GM23248 (cell line): ENCODE results near the gene SUPT3H. TPM values are rescaled to one million over a fixed set of nuclear protein-coding genes. Genes with fewer than 3 reads are reported as not detected.

Source experiments
- DNase-seq: peaks from one replicate; pipeline ENCODE4 v3.0.0-alpha.2; 2015
- H2AFZ ChIP-seq: fragments of 200-600 bp; sonication (generic); 2 replicates; pipeline ENCODE4 v1.6.1; 2016; ENCODE audit warnings: antibody characterized with exemption
- H3F3A ChIP-seq: fragments of 200-600 bp; sonication (generic); 2 replicates; pipeline ENCODE4 v1.6.1; 2016; ENCODE audit warnings: mild to moderate bottlenecking, antibody characterized with exemption, mixed run types; ENCODE audit not compliant: insufficient read depth
- H3K27ac ChIP-seq: fragments of 200-600 bp; sonication (generic); 2 replicates; pipeline ENCODE4 v1.5.1; 2016; ENCODE audit warnings: mild to moderate bottlenecking
- H3K27me3 ChIP-seq: fragments of 200-600 bp; sonication (generic); replicated peaks from 2 replicates; pipeline ENCODE4 v1.6.1; 2016; ENCODE audit warnings: mild to moderate bottlenecking; ENCODE audit not compliant: insufficient read depth
- H3K36me3 ChIP-seq: fragments of 200-600 bp; sonication (generic); 2 replicates; pipeline ENCODE4 v1.6.1; 2016; ENCODE audit warnings: low read depth, mild to moderate bottlenecking
- H3K4me1 ChIP-seq: fragments of 200-600 bp; sonication (generic); 2 replicates; pipeline ENCODE4 v1.6.1; 2016; ENCODE audit warnings: mild to moderate bottlenecking; ENCODE audit not compliant: insufficient read depth
- H3K4me2 ChIP-seq: fragments of 200-600 bp; sonication (generic); one replicate; pipeline ENCODE4 v1.6.1; 2016; ENCODE audit warnings: mild to moderate bottlenecking; ENCODE audit not compliant: unreplicated experiment
- H3K4me3 ChIP-seq: fragments of 200-600 bp; sonication (generic); 2 replicates; pipeline ENCODE4 v1.5.1; 2016; ENCODE audit warnings: mild to moderate bottlenecking
- H3K79me2 ChIP-seq: fragments of 200-600 bp; sonication (generic); 2 replicates; pipeline ENCODE4 v1.6.1; 2016; ENCODE audit warnings: mild to moderate bottlenecking; ENCODE audit not compliant: insufficient read depth
- H3K9ac ChIP-seq: fragments of 200-600 bp; sonication (generic); 2 replicates; pipeline ENCODE4 v1.6.1; 2016; ENCODE audit warnings: mild to moderate bottlenecking
- H3K9me2 ChIP-seq: fragments of 200-600 bp; sonication (generic); 2 replicates; pipeline ENCODE4 v1.6.1; 2016; ENCODE audit warnings: mixed run types, mild to moderate bottlenecking, moderate library complexity; ENCODE audit not compliant: insufficient read depth
- H3K9me3 ChIP-seq: fragments of 200-600 bp; sonication (generic); one replicate; pipeline ENCODE4 v1.6.1; 2017; ENCODE audit warnings: low read depth
- H4K20me1 ChIP-seq: fragments of 200-600 bp; sonication (generic); 2 replicates; pipeline ENCODE4 v1.6.0; 2016; ENCODE audit not compliant: insufficient read depth
- EZH2 ChIP-seq: fragments of 200-600 bp; sonication (generic); IDR thresholded peaks from 2 replicates; pipeline ENCODE4 v1.6.1; 2018; ENCODE audit warnings: antibody characterized with exemption, mild to moderate bottlenecking; ENCODE audit not compliant: insufficient read depth, poor library complexity, severe bottlenecking
- EZH2phosphoT487 ChIP-seq: fragments of 200-600 bp; sonication (generic); IDR thresholded peaks from 2 replicates; pipeline ENCODE4 v1.6.1; 2018; ENCODE audit warnings: antibody characterized with exemption, moderate library complexity, mild to moderate bottlenecking, low read depth; ENCODE audit not compliant: insufficient read depth
- WGBS, 2 experiments: methylation state at CpG; one replicate each; pipeline ENCODE4 v1.1.6; 2015 to 2017; ENCODE audit warnings: low lambda C conversion rate in 2 of 2, low coverage in 1 of 2; ENCODE audit errors: missing lambda C conversion rate in 2 of 2; 5-methylcytosine and 5-hydroxymethylcytosine counted together
- in situ Hi-C: fragments of 300-500 bp; cut with MboI; formaldehyde crosslinking; loops from 2 replicates; pipeline ENCODE4 v1.15.0; 2020
- polyA plus RNA-seq: library from polyadenylated mRNA; unstranded; fragments of >200 nt; fragmentation: Nextera tagmentation; extraction: Ambion mirVana; gene quantifications from 2 replicates; pipeline ENCODE4 v1.2.1, GENCODE V29; 2016
- total RNA-seq: library from RNA; depleted of rRNA; stranded (reverse); fragments of >200 nt; shearing (Covaris generic); gene quantifications from 2 replicates; pipeline ENCODE4 v1.2.3, GENCODE V29; 2014

The SUPT3H gene
- total and polyA plus RNA-seq, 2 experiments from 2014 or later: 9.3 to 12.4 TPM

DNA sequence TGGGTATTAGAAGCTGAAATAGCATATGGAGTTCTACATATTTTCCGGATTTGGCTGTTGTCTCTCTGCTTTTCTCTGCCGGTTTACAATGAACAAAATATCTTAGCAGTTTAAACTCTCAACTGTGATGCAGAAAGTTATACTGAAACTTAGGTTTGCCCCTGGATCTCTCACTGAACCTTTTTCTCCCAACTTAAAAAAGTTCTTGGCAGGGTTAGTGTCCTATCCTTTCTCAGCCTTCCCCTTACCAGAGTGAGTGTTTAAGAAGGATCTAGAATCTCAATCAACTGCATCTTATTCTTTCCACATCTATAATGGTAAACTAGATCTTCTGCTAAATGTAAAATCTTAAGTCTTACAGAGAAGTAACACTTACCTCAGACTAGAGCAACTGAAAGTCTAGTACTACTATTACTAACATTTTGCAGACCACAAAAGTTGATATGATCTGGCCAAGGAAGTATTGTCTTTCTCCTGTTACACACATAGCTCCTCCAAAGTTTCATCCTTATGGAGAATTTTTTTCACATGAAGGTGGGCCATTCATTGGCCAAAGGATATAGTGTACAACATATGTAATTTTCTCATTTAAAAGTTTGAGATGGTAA lies 441.9 kb downstream of the SUPT3H start:
- WGBS, 2 experiments: 43 to 55% methylated on average over 2 of the region's 2 CpGs
- no peak overlapping the region for H3K27ac ChIP-seq
- no peak overlapping the region for H3K4me3 ChIP-seq
- no peaks in the 10 kb centered on the region for H3K36me3 ChIP-seq
- no peaks in the 10 kb centered on the region for H3K9me3 ChIP-seq
- no peaks in the 10 kb centered on the region for H4K20me1 ChIP-seq
- in situ Hi-C loops: no loop called here
- TF ChIP-seq EZH2 (no peak), EZH2phosphoT487 (no peak)
- H3K9ac ChIP-seq: no peak overlapping the region
- no peak for DNase-seq
- H3F3A ChIP-seq: no peaks in the 10 kb centered on the region
- H3K27me3 ChIP-seq: no peaks in the 10 kb centered on the region
- H2AFZ ChIP-seq: no peak overlapping the region
- H3K79me2 ChIP-seq: no peaks in the 10 kb centered on the region
- no peaks in the 10 kb centered on the region for H3K4me1 ChIP-seq
- no peak overlapping the region for H3K4me2 ChIP-seq
- H3K9me2 ChIP-seq: no peaks in the 10 kb centered on the region

DNA sequence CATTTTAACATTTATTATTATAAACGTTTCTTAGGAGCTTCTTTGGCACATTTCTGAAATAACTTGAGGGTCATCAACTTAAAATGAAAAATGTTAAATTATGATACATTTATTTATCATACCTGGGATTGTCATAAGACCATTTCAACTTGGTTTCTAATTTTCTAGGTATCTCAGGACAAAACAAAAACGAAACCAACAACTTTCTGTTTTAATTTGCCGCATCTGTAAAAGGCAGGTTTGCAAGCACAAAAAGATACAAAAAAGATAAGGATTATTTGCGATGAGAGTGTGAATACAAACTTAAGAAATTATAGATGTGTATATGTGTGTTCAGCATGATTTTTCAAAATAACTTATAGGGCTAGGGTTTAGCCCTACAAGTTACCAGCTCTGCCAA lies 444.6 kb downstream of the SUPT3H start:
- Histone ChIP-seq H3K4me2 (no peak overlapping the region), H4K20me1 (no peaks in the 10 kb centered on the region), H3K9me2 (no peaks in the 10 kb centered on the region), H3K27ac (no peak overlapping the region), H3K4me3 (no peak overlapping the region), H3K9ac (no peak overlapping the region), H3K36me3 (no peaks in the 10 kb centered on the region), H2AFZ (no peak overlapping the region), H3K27me3 (no peaks in the 10 kb centered on the region), H3K9me3 (no peaks in the 10 kb centered on the region), H3K79me2 (no peaks in the 10 kb centered on the region), H3K4me1 (no peaks in the 10 kb centered on the region), H3F3A (no peaks in the 10 kb centered on the region)
- no peak for TF ChIP-seq EZH2phosphoT487
- TF ChIP-seq EZH2: no peak
- DNase-seq: no peak
- in situ Hi-C loops: no loop called here
- 73 to 77% methylated on average over 4 of the region's 4 CpGs for WGBS, 2 experiments

DNA sequence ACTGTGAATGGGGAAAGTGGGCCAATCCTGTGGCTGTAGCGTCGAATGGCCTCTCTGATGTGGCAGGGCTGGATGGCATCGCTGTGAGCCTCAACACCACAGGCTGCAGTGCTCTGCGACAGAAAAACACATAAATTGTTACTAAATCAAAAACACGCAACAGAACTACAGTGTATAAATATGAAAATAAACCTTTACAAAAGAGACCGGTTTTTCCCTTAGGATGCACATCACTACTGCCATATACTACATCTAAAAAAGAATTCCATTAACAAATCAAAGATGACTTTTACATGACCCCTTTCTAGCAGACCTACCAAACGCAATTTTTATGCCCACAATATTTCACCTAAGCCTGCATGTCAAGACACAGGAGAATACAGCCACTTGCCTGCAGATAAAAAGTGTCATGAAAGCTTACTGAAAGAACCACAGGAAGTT lies 445.1 kb downstream of the SUPT3H start:
- Histone ChIP-seq H3K79me2 (no peaks in the 10 kb centered on the region), H3K36me3 (no peaks in the 10 kb centered on the region), H3K4me1 (no peaks in the 10 kb centered on the region), H3F3A (no peaks in the 10 kb centered on the region), H3K27ac (no peak overlapping the region), H3K9ac (no peak overlapping the region), H3K9me3 (no peaks in the 10 kb centered on the region), H3K9me2 (no peaks in the 10 kb centered on the region), H3K4me2 (no peak overlapping the region), H3K4me3 (no peak overlapping the region), H4K20me1 (no peaks in the 10 kb centered on the region), H3K27me3 (no peaks in the 10 kb centered on the region), H2AFZ (no peak overlapping the region)
- in situ Hi-C loops: no loop called here
- DNase-seq: no peak
- no peak for TF ChIP-seq EZH2phosphoT487
- TF ChIP-seq EZH2: no peak
- WGBS, 2 experiments: 62 to 65% methylated on average over 7 of the region's 7 CpGs

DNA sequence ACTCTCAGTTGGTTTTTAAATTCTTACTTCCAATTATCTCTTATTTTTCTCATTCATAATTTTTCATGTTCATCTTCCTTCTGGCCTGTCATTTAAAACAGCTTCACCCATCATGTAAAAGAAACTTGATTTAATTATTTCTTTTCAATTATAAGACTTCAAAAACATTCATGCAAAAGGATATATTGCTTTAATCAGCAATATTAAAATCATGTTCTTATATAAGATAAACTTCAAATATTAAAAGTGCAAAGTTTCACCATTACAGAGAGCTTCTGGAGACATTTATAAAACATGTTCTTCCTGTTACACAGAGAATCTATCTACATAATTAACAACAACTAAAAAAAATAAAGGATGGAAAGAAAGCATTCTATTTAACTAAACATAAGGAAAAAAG lies 446.3 kb downstream of the SUPT3H start:
- no peaks in the 10 kb centered on the region for H3K4me1 ChIP-seq
- H3K9ac ChIP-seq: no peak overlapping the region
- TF ChIP-seq EZH2: no peak
- TF ChIP-seq EZH2phosphoT487: no peak
- no peaks in the 10 kb centered on the region for H3K27me3 ChIP-seq
- in situ Hi-C loops: no loop called here
- no peak for DNase-seq
- no peaks in the 10 kb centered on the region for H4K20me1 ChIP-seq
- no peaks in the 10 kb centered on the region for H3K9me3 ChIP-seq
- no peak overlapping the region for H2AFZ ChIP-seq
- H3K79me2 ChIP-seq: no peaks in the 10 kb centered on the region
- H3K27ac ChIP-seq: no peak overlapping the region
- H3F3A ChIP-seq: no peaks in the 10 kb centered on the region
- no peak overlapping the region for H3K4me2 ChIP-seq
- H3K4me3 ChIP-seq: no peak overlapping the region
- no peaks in the 10 kb centered on the region for H3K36me3 ChIP-seq
- no peaks in the 10 kb centered on the region for H3K9me2 ChIP-seq

DNA sequence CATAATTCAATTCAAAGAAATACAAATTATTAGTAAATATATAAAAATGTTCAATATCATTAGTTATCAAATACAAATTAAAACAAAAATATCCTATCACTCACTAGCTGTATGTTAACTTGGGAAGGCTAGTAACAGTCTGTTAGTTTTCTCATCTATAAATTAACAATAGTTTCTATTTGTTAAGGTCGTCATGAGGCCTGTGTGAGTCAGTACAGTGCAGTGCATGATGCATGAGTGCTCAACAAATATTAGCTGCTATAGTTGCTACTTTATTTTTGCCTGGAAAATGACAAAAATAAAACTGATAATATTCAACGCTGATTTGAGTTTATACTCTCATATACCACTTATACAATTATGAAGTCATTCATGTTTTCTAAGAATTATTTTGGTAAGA lies 451.2 kb downstream of the SUPT3H start:
- in situ Hi-C loops: no loop called here
- no peaks in the 10 kb centered on the region for H4K20me1 ChIP-seq
- H3K9me2 ChIP-seq: no peaks in the 10 kb centered on the region
- H3K27ac ChIP-seq: no peak overlapping the region
- H3K79me2 ChIP-seq: no peaks in the 10 kb centered on the region
- no peak overlapping the region for H3K4me3 ChIP-seq
- DNase-seq: peak; percentile 34
- H3F3A ChIP-seq: no peaks in the 10 kb centered on the region
- TF ChIP-seq EZH2 (no peak), EZH2phosphoT487 (no peak)
- H3K9ac ChIP-seq: no peak overlapping the region
- no peaks in the 10 kb centered on the region for H3K36me3 ChIP-seq
- H3K4me2 ChIP-seq: no peak overlapping the region
- no peak overlapping the region for H2AFZ ChIP-seq
- 85 to 87% methylated on average over 2 of the region's 2 CpGs for WGBS, 2 experiments
- no peaks in the 10 kb centered on the region for H3K9me3 ChIP-seq
- peaks cover 7% of the 10 kb centered on the region; the same call in 1 of the 2 replicates for H3K4me1 ChIP-seq
- no peaks in the 10 kb centered on the region for H3K27me3 ChIP-seq
